ENCODE results near the gene MARS2. TPM values are rescaled to one million over a fixed set of nuclear protein-coding genes. Genes with fewer than 3 reads are reported as not detected.
A peak's percentile ranks its signal among the peaks of the same experiment; 100 is the strongest.
"Not testable (repeated sequence)": the region's sequence is repeated elsewhere in the genome, so short reads cannot be mapped to it uniquely, and the experiment has no call there.

MARS2 gene
- polyA plus RNA-seq, 2 of the 4 experiments (the other 2 are of a cell fraction), result 9.0 to 10.9 TPM

DNA sequence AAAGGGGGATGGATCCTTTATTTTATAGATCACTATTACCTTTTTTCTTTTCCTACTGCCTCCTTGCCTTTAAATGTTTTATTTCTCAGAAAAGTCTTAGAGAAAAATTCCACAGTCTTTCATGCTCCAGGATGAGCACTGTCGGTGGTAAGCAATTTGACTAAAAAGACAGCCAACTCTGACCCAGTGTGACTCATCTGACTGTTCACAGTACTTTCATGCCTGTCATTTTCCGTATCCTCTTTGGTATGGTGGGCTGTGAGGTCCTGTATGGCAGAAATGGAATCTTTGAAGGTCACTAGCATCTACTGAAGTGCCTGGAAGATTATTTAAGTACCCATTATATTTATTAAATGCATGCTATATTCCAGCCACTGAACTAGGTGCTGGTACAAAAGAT is 27.7 kb upstream of the MARS2 start:
- POLR2A ChIA-PET, result no interaction called here
- CTCF ChIA-PET, result no interaction called here
- Histone ChIP-seq H3K9me3 (peaks cover 5% of the 10 kb centered on the region), H3K4me1 (no peaks in the 10 kb centered on the region), H3K27ac (no peak overlapping the region), H3K4me3 (no peak overlapping the region), H3K4me2 (no peak overlapping the region)
- TF ChIP-seq, protein P1, sequence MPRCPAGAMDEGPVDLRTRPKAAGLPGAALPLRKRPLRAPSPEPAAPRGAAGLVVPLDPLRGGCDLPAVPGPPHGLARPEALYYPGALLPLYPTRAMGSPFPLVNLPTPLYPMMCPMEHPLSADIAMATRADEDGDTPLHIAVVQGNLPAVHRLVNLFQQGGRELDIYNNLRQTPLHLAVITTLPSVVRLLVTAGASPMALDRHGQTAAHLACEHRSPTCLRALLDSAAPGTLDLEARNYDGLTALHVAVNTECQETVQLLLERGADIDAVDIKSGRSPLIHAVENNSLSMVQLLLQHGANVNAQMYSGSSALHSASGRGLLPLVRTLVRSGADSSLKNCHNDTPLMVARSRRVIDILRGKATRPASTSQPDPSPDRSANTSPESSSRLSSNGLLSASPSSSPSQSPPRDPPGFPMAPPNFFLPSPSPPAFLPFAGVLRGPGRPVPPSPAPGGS (IDR thresholded peaks at IDR 0.05), result no peak
- no peak for TF ChIP-seq FOXS1 (CRISPR knock-in tag; IDR thresholded peaks at IDR 0.05)
- TF ChIP-seq, protein P2, sequence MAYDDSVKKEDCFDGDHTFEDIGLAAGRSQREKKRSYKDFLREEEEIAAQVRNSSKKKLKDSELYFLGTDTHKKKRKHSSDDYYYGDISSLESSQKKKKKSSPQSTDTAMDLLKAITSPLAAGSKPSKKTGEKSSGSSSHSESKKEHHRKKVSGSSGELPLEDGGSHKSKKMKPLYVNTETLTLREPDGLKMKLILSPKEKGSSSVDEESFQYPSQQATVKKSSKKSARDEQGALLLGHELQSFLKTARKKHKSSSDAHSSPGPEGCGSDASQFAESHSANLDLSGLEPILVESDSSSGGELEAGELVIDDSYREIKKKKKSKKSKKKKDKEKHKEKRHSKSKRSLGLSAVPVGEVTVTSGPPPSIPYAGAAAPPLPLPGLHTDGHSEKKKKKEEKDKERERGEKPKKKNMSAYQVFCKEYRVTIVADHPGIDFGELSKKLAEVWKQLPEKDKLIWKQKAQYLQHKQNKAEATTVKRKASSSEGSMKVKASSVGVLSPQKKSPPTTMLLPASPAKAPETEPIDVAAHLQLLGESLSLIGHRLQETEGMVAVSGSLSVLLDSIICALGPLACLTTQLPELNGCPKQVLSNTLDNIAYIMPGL (CRISPR knock-in tag; IDR thresholded peaks at IDR 0.05; ENCODE audit: borderline replicate concordance), result no peak
- no peak for TF ChIP-seq NFE2L2 (conservative IDR thresholded peaks at IDR 0.05; ENCODE audit: low read length)
- TF ChIP-seq RNF2 (IDR thresholded peaks at IDR 0.05; ENCODE audit: borderline replicate concordance, low read depth), result no peak
- no peak for TF ChIP-seq RFX5 (IDR thresholded peaks at IDR 0.05)
- no peak for TF ChIP-seq NPAS2 (CRISPR knock-in tag; IDR thresholded peaks at IDR 0.05; ENCODE audit: borderline replicate concordance)
- TF ChIP-seq GATA3 (IDR thresholded peaks at IDR 0.05; ENCODE audit: borderline replicate concordance), result no peak
- TF ChIP-seq RCOR1 (IDR thresholded peaks at IDR 0.05; ENCODE audit: low read depth, low read length), result no peak
- TF ChIP-seq CHD2 (IDR thresholded peaks at IDR 0.05; ENCODE audit: low read length, partially characterized antibody), result no peak
- TF ChIP-seq, protein P3, sequence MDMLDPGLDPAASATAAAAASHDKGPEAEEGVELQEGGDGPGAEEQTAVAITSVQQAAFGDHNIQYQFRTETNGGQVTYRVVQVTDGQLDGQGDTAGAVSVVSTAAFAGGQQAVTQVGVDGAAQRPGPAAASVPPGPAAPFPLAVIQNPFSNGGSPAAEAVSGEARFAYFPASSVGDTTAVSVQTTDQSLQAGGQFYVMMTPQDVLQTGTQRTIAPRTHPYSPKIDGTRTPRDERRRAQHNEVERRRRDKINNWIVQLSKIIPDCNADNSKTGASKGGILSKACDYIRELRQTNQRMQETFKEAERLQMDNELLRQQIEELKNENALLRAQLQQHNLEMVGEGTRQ (IDR thresholded peaks at IDR 0.05), result no peak
- DNase-seq (ENCODE audit: low read depth in 1 of 2, low spot score in 1 of 2), result no peak
- 59% methylated on average over 2 of the region's 2 CpGs for WGBS (ENCODE audit: missing lambda C conversion rate)
- no peak for FAIRE-seq
- ATAC-seq, result no peak

DNA sequence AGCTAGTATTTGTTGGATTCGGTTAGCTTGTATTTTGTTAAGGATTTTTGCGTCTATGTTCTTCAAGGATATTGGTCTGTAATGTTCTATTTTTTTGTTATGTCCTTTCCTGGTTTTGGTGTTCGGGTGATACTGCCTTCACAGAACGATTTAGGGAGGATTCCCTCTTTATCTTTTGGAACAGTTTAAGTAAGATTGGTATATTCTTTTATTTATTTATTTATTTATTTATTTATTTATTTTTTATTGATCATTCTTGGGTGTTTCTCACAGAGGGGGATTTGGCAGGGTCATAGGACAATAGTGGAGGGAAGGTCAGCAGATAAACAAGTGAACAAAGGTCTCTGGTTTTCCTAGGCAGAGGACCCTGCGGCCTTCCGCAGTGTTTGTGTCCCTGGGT is 10.0 kb upstream of the MARS2 start:
- H3K9me3 ChIP-seq; ATAC-seq; H3K27ac ChIP-seq; H3K4me2 ChIP-seq; H3K4me3 ChIP-seq; FAIRE-seq; POLR2A ChIA-PET; H3K4me1 ChIP-seq; CTCF ChIA-PET; DNase-seq (ENCODE audit: low read depth in 1 of 2, low spot score in 1 of 2): not testable (repeated sequence)
- peak; percentile 65 for TF ChIP-seq ZC3H11A (IDR thresholded peaks at IDR 0.05)
- whole genome bisulfite sequencing (ENCODE audit: missing lambda C conversion rate), result 89% methylated on average over 4 of the region's 6 CpGs

DNA sequence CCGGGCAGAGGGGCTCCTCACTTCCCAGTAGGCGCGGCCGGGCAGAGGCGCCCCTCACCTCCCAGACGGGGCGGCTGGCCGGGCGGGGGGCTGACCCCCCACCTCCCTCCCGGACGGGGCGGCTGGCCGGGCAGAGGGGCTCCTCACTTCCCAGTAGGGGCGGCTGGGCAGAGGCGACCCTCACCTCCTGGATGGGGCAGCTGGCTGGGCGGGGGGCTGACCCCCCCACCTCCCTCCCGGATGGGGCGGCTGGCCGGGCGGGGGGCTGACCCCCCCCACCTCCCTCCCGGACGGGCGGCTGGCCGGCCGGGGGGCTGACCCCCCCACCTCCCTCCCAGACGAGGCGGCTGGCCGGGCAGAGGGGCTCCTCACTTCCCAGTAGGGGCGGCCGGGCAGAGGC is 9.2 kb upstream of the MARS2 start:
- WGBS (ENCODE audit: missing lambda C conversion rate), result no CpG with 5 or more reads among the region's 30 CpGs
- H3K4me2 ChIP-seq; H3K9me3 ChIP-seq; H3K4me3 ChIP-seq; CTCF ChIA-PET; H3K4me1 ChIP-seq; DNase-seq (ENCODE audit: low read depth in 1 of 2, low spot score in 1 of 2); FAIRE-seq; H3K27ac ChIP-seq; POLR2A ChIA-PET; ATAC-seq: not testable (repeated sequence)

DNA sequence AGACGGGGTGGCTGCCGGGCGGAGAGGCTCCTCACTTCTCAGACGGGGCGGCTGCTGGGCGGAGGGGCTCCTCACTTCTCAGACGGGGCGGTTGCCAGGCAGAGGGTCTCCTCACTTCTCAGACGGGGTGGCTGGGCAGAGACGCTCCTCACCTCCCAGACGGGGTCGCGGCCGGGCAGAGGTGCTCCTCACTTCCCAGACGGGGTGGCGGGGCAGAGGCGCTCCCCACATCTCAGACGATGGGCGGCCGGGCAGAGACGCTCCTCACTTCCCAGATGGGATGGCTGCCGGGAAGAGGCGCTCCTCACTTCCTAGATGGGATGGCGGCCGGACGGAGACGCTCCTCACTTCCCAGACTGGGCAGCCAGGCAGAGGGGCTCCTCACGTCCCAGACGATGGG is 8.6 kb upstream of the MARS2 start:
- FAIRE-seq; H3K4me2 ChIP-seq; ATAC-seq; H3K9me3 ChIP-seq; H3K4me3 ChIP-seq; H3K4me1 ChIP-seq; DNase-seq (ENCODE audit: low read depth in 1 of 2, low spot score in 1 of 2); POLR2A ChIA-PET; CTCF ChIA-PET; H3K27ac ChIP-seq: not testable (repeated sequence)
- 100% methylated on average over 5 of the region's 29 CpGs for WGBS (ENCODE audit: missing lambda C conversion rate)

DNA sequence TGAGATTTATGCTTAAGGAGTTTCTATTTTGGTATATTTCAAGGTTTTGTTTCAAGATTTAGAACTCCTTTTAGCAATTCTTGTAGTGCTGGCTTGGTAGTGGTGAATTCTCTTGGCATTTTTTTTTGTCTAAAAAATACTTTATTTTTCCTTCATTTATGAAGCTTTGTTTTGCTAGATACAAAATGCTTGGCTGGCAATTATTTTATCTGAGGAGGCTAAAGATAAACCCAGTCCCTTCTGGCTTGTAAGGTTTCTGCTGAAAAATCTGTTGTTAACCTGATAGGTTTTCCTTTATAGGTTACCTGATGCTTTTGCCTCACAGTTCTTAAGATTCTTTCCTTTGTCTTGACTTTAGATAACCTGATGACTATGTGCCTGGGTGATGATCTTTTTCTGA is 5.4 kb upstream of the MARS2 start:
- H3K27ac ChIP-seq; FAIRE-seq; ATAC-seq; H3K4me2 ChIP-seq; H3K4me3 ChIP-seq; POLR2A ChIA-PET; H3K4me1 ChIP-seq; H3K9me3 ChIP-seq; CTCF ChIA-PET; DNase-seq (ENCODE audit: low read depth in 1 of 2, low spot score in 1 of 2): not testable (repeated sequence)
